ENCODE measurements around the gene CABLES1.
"Not testable (repeated sequence)": the region's sequence is repeated elsewhere in the genome, so short reads cannot be mapped to it uniquely, and the experiment has no call there.

The CABLES1 gene

GRCh38 chr18:23102493-23103261 is 32.6 kb upstream of the CABLES1 start:
- no peak for TF ChIP-seq POLR2A (IDR thresholded peaks at IDR 0.05; ENCODE audit: low read depth, low read length)
- FAIRE-seq: no peak

GRCh38 chr18:23103449-23103848 is 31.8 kb upstream of the CABLES1 start:
- no peak for TF ChIP-seq POLR2A (IDR thresholded peaks at IDR 0.05; ENCODE audit: low read depth, low read length)
- FAIRE-seq (no peak), DNase-seq (ENCODE audit: insufficient read length, low spot score) (no peak)

More at GRCh38 chr18:23102493-23103261, 32.6 kb upstream of the CABLES1 start:
- no peak for DNase-seq (ENCODE audit: insufficient read length, low spot score)

- no peak for FAIRE-seq
- no peak for TF ChIP-seq POLR2A (IDR thresholded peaks at IDR 0.05; ENCODE audit: low read depth, low read length)
- no peak for DNase-seq (ENCODE audit: insufficient read length, low spot score)
These were observed 30.3 kb upstream of the CABLES1 start for GRCh38 chr18:23105030-23105429.

- TF ChIP-seq POLR2A (IDR thresholded peaks at IDR 0.05; ENCODE audit: low read depth, low read length): no peak
- FAIRE-seq (no peak), DNase-seq (ENCODE audit: insufficient read length, low spot score) (no peak)
These were observed 29.6 kb upstream of the CABLES1 start for GRCh38 chr18:23105581-23106219.

- no peak for TF ChIP-seq POLR2A (IDR thresholded peaks at IDR 0.05; ENCODE audit: low read depth, low read length)
- FAIRE-seq (peak; percentile 79), DNase-seq (ENCODE audit: insufficient read length, low spot score) (peak; percentile 50)
These were observed 28.7 kb upstream of the CABLES1 start for GRCh38 chr18:23106575-23106974.

GRCh38 chr18:23107718-23108117 is 27.6 kb upstream of the CABLES1 start:
- TF ChIP-seq POLR2A (IDR thresholded peaks at IDR 0.05; ENCODE audit: low read depth, low read length): no peak
- no peak for FAIRE-seq
- DNase-seq (ENCODE audit: insufficient read length, low spot score): no peak

- DNase-seq (ENCODE audit: insufficient read length, low spot score) (no peak), FAIRE-seq (no peak)
- TF ChIP-seq POLR2A (IDR thresholded peaks at IDR 0.05; ENCODE audit: low read depth, low read length): no peak
These were observed 26.8 kb upstream of the CABLES1 start for GRCh38 chr18:23108496-23108895.

- not testable (repeated sequence) for DNase-seq (ENCODE audit: insufficient read length, low spot score); FAIRE-seq
These were observed 26.1 kb upstream of the CABLES1 start for GRCh38 chr18:23109163-23109562.

- DNase-seq (ENCODE audit: insufficient read length, low spot score): no peak
- FAIRE-seq: no peak
- TF ChIP-seq POLR2A (IDR thresholded peaks at IDR 0.05; ENCODE audit: low read depth, low read length): no peak
These were observed 21.7 kb upstream of the CABLES1 start for GRCh38 chr18:23113576-23113975.

- DNase-seq (ENCODE audit: insufficient read length, low spot score) (no peak), FAIRE-seq (no peak)
- TF ChIP-seq POLR2A (IDR thresholded peaks at IDR 0.05; ENCODE audit: low read depth, low read length): no peak
These were observed 21.0 kb upstream of the CABLES1 start for GRCh38 chr18:23114171-23114881.

- FAIRE-seq (no peak), DNase-seq (ENCODE audit: insufficient read length, low spot score) (no peak)
- TF ChIP-seq POLR2A (IDR thresholded peaks at IDR 0.05; ENCODE audit: low read depth, low read length): no peak
These were observed 20.4 kb upstream of the CABLES1 start for GRCh38 chr18:23114911-23115310.

GRCh38 chr18:23115683-23116096 is 19.6 kb upstream of the CABLES1 start:
- no peak for TF ChIP-seq POLR2A (IDR thresholded peaks at IDR 0.05; ENCODE audit: low read depth, low read length)
- FAIRE-seq (peak; percentile 95), DNase-seq (ENCODE audit: insufficient read length, low spot score) (no peak)

GRCh38 chr18:23121133-23121532 is 14.2 kb upstream of the CABLES1 start:
- FAIRE-seq: no peak
- no peak for DNase-seq (ENCODE audit: insufficient read length, low spot score)

More at GRCh38 chr18:23121133-23121532, 14.2 kb upstream of the CABLES1 start:
- no peak for TF ChIP-seq POLR2A (IDR thresholded peaks at IDR 0.05; ENCODE audit: low read depth, low read length)
